Vagina (tissue), 2 donors: ENCODE measurements around the gene ENO2. TPM values are rescaled to one million over a fixed set of nuclear protein-coding genes. Genes with fewer than 3 reads are reported as not detected.

Experiments
- DNase-seq, 2 donors: peaks; one replicate each; pipeline ENCODE4 v3.0.0-alpha.2; 2017; ENCODE audit errors: extremely low spot score in 2 of 2
- H3K27ac ChIP-seq: fragments of 200-600 bp; sonication (generic); one replicate; pipeline ENCODE4 v1.5.1; 2019
- H3K27me3 ChIP-seq: fragments of 200-600 bp; sonication (generic); one replicate; pipeline ENCODE4 v1.5.1; 2019
- H3K36me3 ChIP-seq, 2 donors: fragments of 200-600 bp; sonication (generic); one replicate each; pipeline ENCODE4 v1.5.1; 2017 to 2019
- H3K4me1 ChIP-seq: fragments of 200-600 bp; sonication (generic); one replicate; pipeline ENCODE4 v1.5.1; 2019
- H3K4me3 ChIP-seq, 2 donors: fragments of 200-600 bp; sonication (generic); 1 replicate in 1 of 2; 2 replicates in 1 of 2; pipeline ENCODE4 v1.5.1; 2016 to 2019
- H3K9me3 ChIP-seq: fragments of 200-600 bp; sonication (generic); one replicate; pipeline ENCODE4 v1.5.1; 2019
- POLR2A ChIP-seq, 2 donors: fragments of 450-650 bp; IDR thresholded peaks; one replicate each; pipeline ENCODE4 v1.6.1; 2017; ENCODE audit warnings: antibody characterized with exemption in 2 of 2, mild to moderate bottlenecking in 2 of 2, moderate library complexity in 2 of 2
- POLR2AphosphoS5 ChIP-seq, 2 donors: sonication (generic); formaldehyde crosslinking; IDR thresholded peaks; one replicate each; pipeline ENCODE4 v1.9.0; 2017; ENCODE audit warnings: antibody characterized with exemption in 2 of 2, mild to moderate bottlenecking in 2 of 2, low read depth in 1 of 2; ENCODE audit not compliant: insufficient read depth in 1 of 2
- intact Hi-C: fragments of 100-400 bp; cut with DNase I; formaldehyde crosslinking; loops from one replicate; pipeline ENCODE4 v1.15.1; 2023
- total RNA-seq: library from RNA; depleted of rRNA; stranded (reverse); fragments of >200 nt; gene quantifications from one replicate; pipeline ENCODE4 v1.2.3, GENCODE V29; 2016
- TF ChIP-seq, protein P1 (sequence below), 3 experiments: fragments of 450-650 bp in 2 of 3; fragments of 200-600 bp in 1 of 3; sonication (generic) in 1 of 3; IDR thresholded peaks; one replicate each; pipeline ENCODE4 v1.5.1; 2017 to 2019; ENCODE audit warnings: antibody characterized with exemption in 3 of 3, mild to moderate bottlenecking in 2 of 3, moderate library complexity in 2 of 3

Gene ENO2
- total RNA-seq, 1 donor from 2014 or later = 20.1 TPM

- no peak for DNase-seq
- TF ChIP-seq POLR2A (IDR thresholded peaks at IDR 0.05) = no peak
- TF ChIP-seq POLR2AphosphoS5 (IDR thresholded peaks at IDR 0.05; ENCODE audit: insufficient read depth in 1 of 2, low read depth in 1 of 2) = no peak
- TF ChIP-seq, protein P1, sequence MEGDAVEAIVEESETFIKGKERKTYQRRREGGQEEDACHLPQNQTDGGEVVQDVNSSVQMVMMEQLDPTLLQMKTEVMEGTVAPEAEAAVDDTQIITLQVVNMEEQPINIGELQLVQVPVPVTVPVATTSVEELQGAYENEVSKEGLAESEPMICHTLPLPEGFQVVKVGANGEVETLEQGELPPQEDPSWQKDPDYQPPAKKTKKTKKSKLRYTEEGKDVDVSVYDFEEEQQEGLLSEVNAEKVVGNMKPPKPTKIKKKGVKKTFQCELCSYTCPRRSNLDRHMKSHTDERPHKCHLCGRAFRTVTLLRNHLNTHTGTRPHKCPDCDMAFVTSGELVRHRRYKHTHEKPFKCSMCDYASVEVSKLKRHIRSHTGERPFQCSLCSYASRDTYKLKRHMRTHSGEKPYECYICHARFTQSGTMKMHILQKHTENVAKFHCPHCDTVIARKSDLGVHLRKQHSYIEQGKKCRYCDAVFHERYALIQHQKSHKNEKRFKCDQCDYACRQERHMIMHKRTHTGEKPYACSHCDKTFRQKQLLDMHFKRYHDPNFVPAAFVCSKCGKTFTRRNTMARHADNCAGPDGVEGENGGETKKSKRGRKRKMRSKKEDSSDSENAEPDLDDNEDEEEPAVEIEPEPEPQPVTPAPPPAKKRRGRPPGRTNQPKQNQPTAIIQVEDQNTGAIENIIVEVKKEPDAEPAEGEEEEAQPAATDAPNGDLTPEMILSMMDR (IDR thresholded peaks at IDR 0.05) = no peak
- Histone ChIP-seq H3K27me3 (no peaks in the 10 kb centered on the region), H3K27ac (no peak overlapping the region), H3K9me3 (no peaks in the 10 kb centered on the region), H3K4me1 (peaks cover 31% of the 10 kb centered on the region), H3K4me3 (no peak overlapping the region), H3K36me3 (peaks cover 0 to 10% of the 10 kb centered on the region in 2 donors)
- intact Hi-C loops = no loop called here
Measured at GRCh38 chr12:6923003-6923732, 8.8 kb downstream of the ENO2 start.

DNA sequence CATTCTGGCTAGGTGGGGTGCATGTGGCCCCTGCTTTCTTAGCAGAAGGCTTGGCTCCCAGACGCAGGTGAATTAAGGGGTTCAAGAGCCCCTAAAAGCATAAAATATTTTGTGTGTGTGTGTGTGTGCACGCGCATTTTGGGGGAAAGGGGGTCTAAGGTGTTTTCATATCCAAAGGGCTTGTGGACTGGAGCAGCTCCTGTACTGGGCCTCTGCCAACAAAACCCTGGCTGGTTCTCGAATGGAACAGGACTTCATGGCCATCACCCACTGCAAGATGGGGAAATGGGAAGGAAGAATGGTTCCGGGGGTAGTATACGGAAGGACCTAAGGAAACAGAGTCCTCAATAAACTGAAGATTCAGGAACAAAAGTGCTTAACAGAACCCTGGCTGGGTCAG, 9.5 kb downstream of the ENO2 start:
- H3K4me1 ChIP-seq = peaks cover 36% of the 10 kb centered on the region
- no peaks in the 10 kb centered on the region for H3K9me3 ChIP-seq
- intact Hi-C loops = no loop called here
- H3K36me3 ChIP-seq = peaks cover 0 to 10% of the 10 kb centered on the region in 2 donors
- H3K27ac ChIP-seq = peak overlapping the region; percentile 99
- TF ChIP-seq, protein P1 (IDR thresholded peaks at IDR 0.05) = no peak
- no peak overlapping the region for H3K4me3 ChIP-seq
- DNase-seq = no peak
- no peaks in the 10 kb centered on the region for H3K27me3 ChIP-seq

GRCh38 chr12:6925239-6925539, 10.8 kb downstream of the ENO2 start:
- TF ChIP-seq, protein P1 (IDR thresholded peaks at IDR 0.05) = no peak
- TF ChIP-seq POLR2AphosphoS5 (IDR thresholded peaks at IDR 0.05; ENCODE audit: insufficient read depth in 1 of 2, low read depth in 1 of 2) (no peak), POLR2A (IDR thresholded peaks at IDR 0.05) (no peak)
- DNase-seq = no peak
- H3K4me3 ChIP-seq = peak overlapping the region; percentile 73 to 95
- H3K36me3 ChIP-seq = peaks cover 0 to 10% of the 10 kb centered on the region in 2 donors
- peaks cover 49% of the 10 kb centered on the region for H3K4me1 ChIP-seq
- H3K27me3 ChIP-seq = no peaks in the 10 kb centered on the region
- H3K27ac ChIP-seq = peak overlapping the region; percentile 99
- no peaks in the 10 kb centered on the region for H3K9me3 ChIP-seq
- intact Hi-C loops = loop anchor here (5.0 kb wide), 1 partner anchor 58 kb away; the partner anchor contains the start of gene TPI1

DNA sequence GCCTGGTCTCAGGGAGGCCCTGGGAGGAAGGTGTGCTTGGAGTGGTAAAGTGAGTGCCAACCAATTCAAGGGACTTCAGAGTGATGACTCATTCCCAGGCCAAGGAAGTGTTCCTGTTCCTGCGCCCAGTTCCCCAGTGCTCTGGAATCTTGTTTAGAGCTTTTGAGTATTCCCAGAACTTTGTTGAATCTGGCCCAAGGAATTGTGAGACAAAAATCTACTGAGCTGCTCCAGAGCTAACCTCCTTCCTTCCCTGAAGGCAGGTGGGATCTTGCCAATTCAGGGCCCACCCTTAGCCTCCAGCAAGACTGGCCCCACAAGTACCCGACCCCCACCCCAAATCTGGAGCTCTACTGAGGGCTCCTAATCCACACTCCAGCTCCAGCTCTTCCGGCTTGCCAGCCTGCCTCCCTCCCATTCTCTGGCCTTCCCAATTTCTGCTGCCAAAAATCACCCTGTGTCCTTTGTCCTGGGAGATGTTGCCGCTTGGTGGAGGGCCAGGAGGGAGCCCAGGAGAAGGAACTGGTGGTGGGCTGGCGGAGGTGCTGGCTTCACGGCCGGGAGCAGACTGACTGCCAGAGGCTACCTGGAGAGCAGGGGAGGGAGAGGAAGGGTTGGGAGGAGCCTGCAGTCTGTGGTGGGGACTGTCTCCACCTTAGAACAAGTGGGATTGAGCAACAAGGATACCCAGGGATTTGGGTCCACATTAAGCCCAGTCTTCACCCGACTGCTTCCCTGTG, 11.3 kb downstream of the ENO2 start:
- H3K27me3 ChIP-seq = no peaks in the 10 kb centered on the region
- H3K27ac ChIP-seq = peak overlapping the region; percentile 99
- peaks cover 0 to 10% of the 10 kb centered on the region in 2 donors for H3K36me3 ChIP-seq
- intact Hi-C loops = loop anchor here (5.0 kb wide), 1 partner anchor 58 kb away; the partner anchor contains the start of gene TPI1
- H3K4me1 ChIP-seq = peaks cover 54% of the 10 kb centered on the region
- H3K4me3 ChIP-seq = peak overlapping the region; percentile 73 to 95
- TF ChIP-seq POLR2AphosphoS5 (IDR thresholded peaks at IDR 0.05; ENCODE audit: insufficient read depth in 1 of 2, low read depth in 1 of 2) (peak; percentile 73 to 90), POLR2A (IDR thresholded peaks at IDR 0.05) (peak in 1 of 2 donors; percentile 43)
- TF ChIP-seq, protein P1 (IDR thresholded peaks at IDR 0.05) = peak in 1 of 3 experiments; percentile 26
- DNase-seq = no peak
- H3K9me3 ChIP-seq = no peaks in the 10 kb centered on the region
